Lower lobe of right lung (tissue), 2 donors: ENCODE results near the gene AGFG1. TPM values are rescaled to one million over a fixed set of nuclear protein-coding genes. Genes with fewer than 3 reads are reported as not detected.
A peak's percentile ranks its signal among the peaks of the same experiment; 100 is the strongest.

Source experiments
- ATAC-seq, 2 donors: fragments of 200-7000 bp; cut with Tn5 transposase; one replicate each; pipeline ENCODE4 v1.9.1; 2020 to 2022; ENCODE audit warnings: mild to moderate bottlenecking in 2 of 2, moderate library complexity in 2 of 2
- DNase-seq: peaks from one replicate; pipeline ENCODE4 v3.0.0-alpha.2; 2020
- H3K27ac ChIP-seq: fragments of 200-600 bp; one replicate; pipeline ENCODE4 v1.8.0; 2022
- H3K27me3 ChIP-seq: fragments of 200-600 bp; one replicate; pipeline ENCODE4 v1.8.0; 2022; ENCODE audit warnings: low read depth
- H3K36me3 ChIP-seq: fragments of 200-600 bp; one replicate; pipeline ENCODE4 v1.8.0; 2022; ENCODE audit warnings: mild to moderate bottlenecking
- H3K4me1 ChIP-seq: fragments of 200-600 bp; one replicate; pipeline ENCODE4 v1.8.0; 2022
- H3K4me3 ChIP-seq: fragments of 200-600 bp; one replicate; pipeline ENCODE4 v1.8.0; 2022; ENCODE audit warnings: mild to moderate bottlenecking
- H3K9me3 ChIP-seq: fragments of 200-600 bp; one replicate; pipeline ENCODE4 v1.8.0; 2022
- CTCF ChIP-seq: fragments of 200-600 bp; IDR thresholded peaks from one replicate; pipeline ENCODE4 v1.8.0; 2022; ENCODE audit warnings: antibody characterized with exemption, mild to moderate bottlenecking
- intact Hi-C: fragments of 100-400 bp; cut with DNase I; formaldehyde crosslinking; loops from one replicate; pipeline ENCODE4 v1.11.0; 2022
- total RNA-seq: library from RNA; stranded (reverse); fragmentation: NEBNext Ultra II Directional; extraction: Animal tissue kit (Norgen Biotek cat#: 25700); gene quantifications from one replicate; pipeline ENCODE4 v1.2.1, GENCODE V29; 2021
- donor health status: DM: no; HTN: yes; CAD: no; lungs with severe emphysema.

Gene AGFG1
- total RNA-seq, 1 donor from 2014 or later = 100 TPM

- no peaks in the 10 kb centered on the region for H3K27me3 ChIP-seq
- H3K36me3 ChIP-seq = no peaks in the 10 kb centered on the region
- H3K9me3 ChIP-seq = no peaks in the 10 kb centered on the region
- no peak for TF ChIP-seq CTCF
- intact Hi-C loops = no loop called here
- DNase-seq (no peak), ATAC-seq (no peak)
- peaks cover 14% of the 10 kb centered on the region for H3K4me1 ChIP-seq
- H3K4me3 ChIP-seq = no peak overlapping the region
- no peak overlapping the region for H3K27ac ChIP-seq
These were observed 16.8 kb upstream of the AGFG1 start for GRCh38 chr2:227455200-227455599.

- TF ChIP-seq CTCF = no peak
- Histone ChIP-seq H3K27me3 (no peaks in the 10 kb centered on the region), H3K9me3 (no peaks in the 10 kb centered on the region), H3K27ac (no peak overlapping the region), H3K4me3 (no peak overlapping the region), H3K36me3 (no peaks in the 10 kb centered on the region), H3K4me1 (peaks cover 6% of the 10 kb centered on the region)
- intact Hi-C loops = no loop called here
- DNase-seq (no peak), ATAC-seq (no peak)
These were observed 15.9 kb upstream of the AGFG1 start for GRCh38 chr2:227456102-227456501.

- H3K4me1 ChIP-seq = no peaks in the 10 kb centered on the region
- DNase-seq = no peak
- ATAC-seq = peak in 1 of 2 donors; percentile 47
- no peak overlapping the region for H3K27ac ChIP-seq
- H3K4me3 ChIP-seq = no peak overlapping the region
- H3K27me3 ChIP-seq = no peaks in the 10 kb centered on the region
- no peaks in the 10 kb centered on the region for H3K36me3 ChIP-seq
- no peak for TF ChIP-seq CTCF
- intact Hi-C loops = no loop called here
- no peaks in the 10 kb centered on the region for H3K9me3 ChIP-seq
These were observed 15.2 kb upstream of the AGFG1 start for GRCh38 chr2:227456772-227457171.

- Histone ChIP-seq H3K27me3 (no peaks in the 10 kb centered on the region), H3K36me3 (no peaks in the 10 kb centered on the region), H3K4me3 (no peak overlapping the region), H3K27ac (no peak overlapping the region), H3K9me3 (no peaks in the 10 kb centered on the region), H3K4me1 (no peaks in the 10 kb centered on the region)
- intact Hi-C loops = no loop called here
- no peak for TF ChIP-seq CTCF
- DNase-seq (no peak), ATAC-seq (no peak)
These were observed 11.9 kb upstream of the AGFG1 start for GRCh38 chr2:227460070-227460485.

- no peaks in the 10 kb centered on the region for H3K27me3 ChIP-seq
- H3K36me3 ChIP-seq = no peaks in the 10 kb centered on the region
- DNase-seq = no peak
- no peaks in the 10 kb centered on the region for H3K9me3 ChIP-seq
- intact Hi-C loops = no loop called here
- H3K4me1 ChIP-seq = no peaks in the 10 kb centered on the region
- no peak for ATAC-seq
- no peak overlapping the region for H3K27ac ChIP-seq
- TF ChIP-seq CTCF = no peak
- no peak overlapping the region for H3K4me3 ChIP-seq
These were observed 11.1 kb upstream of the AGFG1 start for GRCh38 chr2:227460833-227461232.
